GM23338 (cell line): ENCODE data around the gene DDRGK1.

Source experiments
- CREB1 ChIP-seq: fragments of 250-450 bp; sonication (Bioruptor Pico); IDR thresholded peaks from 2 replicates; pipeline ENCODE4 v1.5.0; 2020; ENCODE audit warnings: low read depth, mild to moderate bottlenecking, moderate library complexity
- CTCF ChIP-seq, 2 experiments: fragments of 200-600 bp in 1 of 2; sonication (generic) in 1 of 2; conservative IDR thresholded peaks; 2 replicates each; pipeline versions ENCODE4 v1.5.1 to v1.6.1; 2016 to 2017; ENCODE audit warnings: antibody characterized with exemption in 2 of 2, low read depth in 2 of 2, mild to moderate bottlenecking in 2 of 2, moderate library complexity in 1 of 2
- ETS1 ChIP-seq: IDR thresholded peaks from 2 replicates; pipeline ENCODE4 v1.6.1; 2016; ENCODE audit warnings: antibody characterized with exemption
- EZH2 ChIP-seq: fragments of 200-600 bp; sonication (generic); IDR thresholded peaks from one replicate; pipeline ENCODE4 v1.8.0; 2017; ENCODE audit warnings: antibody characterized with exemption, mild to moderate bottlenecking, low read depth; ENCODE audit not compliant: unreplicated experiment
- JUNB ChIP-seq: IDR thresholded peaks from one replicate; pipeline ENCODE4 v1.6.1; 2016; ENCODE audit warnings: antibody characterized with exemption; ENCODE audit not compliant: unreplicated experiment
- POLR2AphosphoS5 ChIP-seq: IDR thresholded peaks from 2 replicates; pipeline ENCODE4 v1.6.1; 2016; ENCODE audit warnings: antibody characterized with exemption, low read depth
- REST ChIP-seq: IDR thresholded peaks from one replicate; pipeline ENCODE4 v1.6.1; 2018; ENCODE audit warnings: antibody characterized with exemption; ENCODE audit not compliant: unreplicated experiment

GRCh38 chr20:3165473-3166337 is 38.8 kb downstream of the DDRGK1 start:
- TF ChIP-seq CTCF (conservative IDR thresholded peaks at IDR 0.05; ENCODE audit: low read depth in 2 of 2) (no peak), EZH2 (no peak), JUNB (no peak), CREB1 (CRISPR knock-in tag) (no peak), POLR2AphosphoS5 (no peak), ETS1 (no peak), REST (no peak)
